CD14-positive monocyte (primary cell): ENCODE measurements around the gene HSPA12B. TPM values are rescaled to one million over a fixed set of nuclear protein-coding genes. Genes with fewer than 3 reads are reported as not detected.

ENCODE experiments used
- DNase-seq, 3 donors: peaks; one replicate each; pipeline ENCODE4 v3.0.0-alpha.2; 2011 to 2022
- H2AFZ ChIP-seq: 2 replicates; pipeline ENCODE4 v1.6.0; 2012; ENCODE audit warnings: mild to moderate bottlenecking, low read depth, low read length, inconsistent platforms; ENCODE audit not compliant: insufficient read depth, poor library complexity, severe bottlenecking
- H3K27ac ChIP-seq, 2 donors: 1 replicate in 1 of 2; 2 replicates in 1 of 2; pipeline ENCODE4 v1.5.1; 2012 to 2013; ENCODE audit warnings: low read length in 2 of 2, control low read depth in 1 of 2, inconsistent platforms in 1 of 2, low read depth in 1 of 2, mild to moderate bottlenecking in 1 of 2
- H3K27me3 ChIP-seq, 2 donors: one replicate each; pipeline versions ENCODE4 v1.6.0 to v1.6.1; 2011 to 2013; ENCODE audit warnings: low read length in 2 of 2; ENCODE audit not compliant: control insufficient read depth in 2 of 2, insufficient read depth in 2 of 2
- H3K36me3 ChIP-seq, 2 donors: replicated peaks in 1 of 2; 1 replicate in 1 of 2; 2 replicates in 1 of 2; pipeline versions ENCODE4 v1.5.1 to v1.6.1; 2012 to 2013; ENCODE audit warnings: low read length in 2 of 2, control low read depth in 1 of 2, inconsistent platforms in 1 of 2, mild to moderate bottlenecking in 1 of 2; ENCODE audit not compliant: insufficient read depth in 2 of 2, control insufficient read depth in 1 of 2
- H3K4me1 ChIP-seq, 2 donors: 1 replicate in 1 of 2; 2 replicates in 1 of 2; pipeline versions ENCODE4 v1.5.1 to v1.6.1; 2012 to 2013; ENCODE audit warnings: low read length in 2 of 2, control low read depth in 1 of 2, inconsistent platforms in 1 of 2, mild to moderate bottlenecking in 1 of 2, moderate library complexity in 1 of 2; ENCODE audit not compliant: insufficient read depth in 2 of 2, control insufficient read depth in 1 of 2
- H3K4me2 ChIP-seq: replicated peaks from 2 replicates; pipeline ENCODE3; 2012; ENCODE audit warnings: low read length, moderate library complexity, mild to moderate bottlenecking; ENCODE audit not compliant: poor library complexity, severe bottlenecking; ENCODE audit errors: extremely low read depth
- H3K4me3 ChIP-seq, 3 experiments: fragments of 200-600 bp in 1 of 3; sonication (generic) in 1 of 3; replicated peaks in 1 of 3; 1 replicate in 2 of 3; 2 replicates in 1 of 3; pipeline ENCODE4 v1.5.1; 2011 to 2013; ENCODE audit warnings: low read length in 3 of 3, mild to moderate bottlenecking in 3 of 3, control low read depth in 2 of 3, low read depth in 2 of 3, inconsistent platforms in 1 of 3, moderate library complexity in 1 of 3
- H3K79me2 ChIP-seq: 2 replicates; pipeline ENCODE4 v1.6.0; 2012; ENCODE audit warnings: mild to moderate bottlenecking, control low read depth, inconsistent platforms, low read length, moderate library complexity; ENCODE audit not compliant: insufficient read depth
- H3K9ac ChIP-seq: 2 replicates; pipeline ENCODE4 v1.6.0; 2017; ENCODE audit warnings: low read length, mild to moderate bottlenecking; ENCODE audit not compliant: insufficient read depth, poor library complexity, severe bottlenecking
- H3K9me3 ChIP-seq, 2 donors: replicated peaks in 1 of 2; 1 replicate in 1 of 2; 2 replicates in 1 of 2; pipeline versions ENCODE4 v1.5.1 to v1.6.1; 2012 to 2013; ENCODE audit warnings: low read length in 2 of 2, control low read depth in 1 of 2; ENCODE audit not compliant: control insufficient read depth in 1 of 2, insufficient read depth in 1 of 2
- H4K20me1 ChIP-seq: 2 replicates; pipeline ENCODE4 v1.6.0; 2012; ENCODE audit warnings: mild to moderate bottlenecking, low read length, control low read depth, moderate library complexity; ENCODE audit not compliant: insufficient read depth
- H3K27ac Mint-ChIP-seq, 7 donors: one replicate each; pipeline ENCODE4 v1.8.0; 2020; ENCODE audit warnings: mild to moderate bottlenecking in 7 of 7, mixed read lengths in 7 of 7, moderate library complexity in 6 of 7, inconsistent platforms in 2 of 7
- H3K27me3 Mint-ChIP-seq, 3 donors: one replicate each; pipeline ENCODE4 v1.8.0; 2021 to 2022; ENCODE audit warnings: low read depth in 3 of 3, mild to moderate bottlenecking in 3 of 3, mixed read lengths in 3 of 3, moderate library complexity in 3 of 3, inconsistent platforms in 1 of 3
- H3K36me3 Mint-ChIP-seq, 2 donors: one replicate each; pipeline ENCODE4 v1.8.0; 2020; ENCODE audit warnings: mixed read lengths in 2 of 2, inconsistent platforms in 1 of 2, mild to moderate bottlenecking in 1 of 2
- H3K4me1 Mint-ChIP-seq: one replicate; pipeline ENCODE4 v1.8.0; 2020; ENCODE audit warnings: mild to moderate bottlenecking, mixed read lengths
- H3K4me3 Mint-ChIP-seq, 2 donors: one replicate each; pipeline ENCODE4 v1.8.0; 2020; ENCODE audit warnings: mild to moderate bottlenecking in 2 of 2, mixed read lengths in 2 of 2, moderate library complexity in 1 of 2
- H3K9me3 Mint-ChIP-seq, 7 donors: one replicate each; pipeline ENCODE4 v1.8.0; 2020 to 2022; ENCODE audit warnings: mixed read lengths in 7 of 7, mild to moderate bottlenecking in 6 of 7, moderate library complexity in 6 of 7, inconsistent platforms in 2 of 7
- CTCF ChIP-seq: fragments of 200-600 bp; IDR thresholded peaks from one replicate; pipeline ENCODE4 v1.8.0; 2022; ENCODE audit warnings: antibody characterized with exemption, mild to moderate bottlenecking
- WGBS: methylation state at CpG from one replicate; pipeline ENCODE4 v1.1.5; 2013; ENCODE audit warnings: missing lambda C conversion rate; ENCODE audit not compliant: insufficient coverage; 5-methylcytosine and 5-hydroxymethylcytosine counted together
- intact Hi-C, 2 donors: fragments of 100-400 bp; cut with micrococcal nuclease; formaldehyde crosslinking; loops; one replicate each; pipeline versions ENCODE4 v1.15.0 to v1.15.1; 2023
- polyA plus RNA-seq, 3 donors: library from polyadenylated mRNA; depleted of rRNA in 1 of 3; unstranded in 2 of 3; stranded (reverse) in 1 of 3; fragments of 300-500 nt in 2 of 3; fragments of >200 nt in 1 of 3; fragmentation: Illumina TruSeq in 2 of 3; gene quantifications; 1 replicate in 2 of 3; 2 replicates in 1 of 3; pipeline ENCODE4 v1.2.3, GENCODE V29; 2012 to 2021

HSPA12B gene
- polyA plus RNA-seq, 3 donors: not detected

- Mint-ChIP-seq H3K27me3 (peaks cover 0 to 5% (median 0%) of the 10 kb centered on the region in 3 donors), H3K4me3 (peak within 1 kb of the TSS; percentile 81 to 89), H3K4me1 (peaks cover 36% of the 10 kb centered on the region), H3K27ac (peak within 1 kb of the TSS; percentile 84 to 97 (median 94)), H3K36me3 (peaks cover 10 to 15% of the 10 kb centered on the region in 2 donors), H3K9me3 (no peaks in the 10 kb centered on the region)
- peaks cover 5% of the 10 kb centered on the region for H4K20me1 ChIP-seq
- H2AFZ ChIP-seq: peak within 1 kb of the TSS; percentile 93
- H3K4me1 ChIP-seq: peaks cover 24 to 41% of the 10 kb centered on the region in 2 donors
- peak; percentile 72 to 77 (median 74) for DNase-seq
- TF ChIP-seq CTCF: peak; percentile 11
- under 1% methylated on average over 41 of the region's 69 CpGs for WGBS
- H3K27ac ChIP-seq: peak within 1 kb of the TSS; percentile 69 to 95
- intact Hi-C loops: no loop called here
- peak within 1 kb of the TSS; percentile 90 for H3K4me2 ChIP-seq
- peak within 1 kb of the TSS; percentile 48 to 85 (median 76) for H3K4me3 ChIP-seq
- H3K36me3 ChIP-seq: peaks cover 4 to 24% of the 10 kb centered on the region in 2 donors
- H3K79me2 ChIP-seq: peaks cover 34% of the 10 kb centered on the region
- H3K27me3 ChIP-seq: no peaks in the 10 kb centered on the region
- peak within 1 kb of the TSS; percentile 76 for H3K9ac ChIP-seq
- H3K9me3 ChIP-seq: no peaks in the 10 kb centered on the region
These were observed 63.3 kb downstream of the HSPA12B start, which contains the start of gene CDC25B for GRCh38 chr20:3795511-3796468. Gene CDC25B (plus strand): TSS chr20:3796310. CDS start chr20:3796532, 222 bp downstream.

- H3K27me3 Mint-ChIP-seq: peaks cover 0 to 5% (median 0%) of the 10 kb centered on the region in 3 donors
- peaks cover 36% of the 10 kb centered on the region for H3K4me1 Mint-ChIP-seq
- H3K9me3 ChIP-seq: no peaks in the 10 kb centered on the region
- H3K36me3 ChIP-seq: peaks cover 10 to 33% of the 10 kb centered on the region in 2 donors
- peaks cover 41% of the 10 kb centered on the region for H3K79me2 ChIP-seq
- H3K4me3 Mint-ChIP-seq: peak overlapping the region; percentile 65 to 70
- DNase-seq: no peak
- 12% methylated on average over 18 of the region's 33 CpGs for whole genome bisulfite sequencing
- TF ChIP-seq CTCF: no peak
- no peaks in the 10 kb centered on the region for H3K27me3 ChIP-seq
- peak overlapping the region in 4 of 7 donors; percentile 22 to 68 (median 49) for H3K27ac Mint-ChIP-seq
- peaks cover 15 to 23% of the 10 kb centered on the region in 2 donors for H3K36me3 Mint-ChIP-seq
- H4K20me1 ChIP-seq: peaks cover 5% of the 10 kb centered on the region
- intact Hi-C loops: no loop called here
- no peak overlapping the region for H3K27ac ChIP-seq
- H3K9ac ChIP-seq: peak overlapping the region; percentile 1
- H3K4me1 ChIP-seq: peaks cover 24 to 42% of the 10 kb centered on the region in 2 donors
- peak overlapping the region in 2 of 3 experiments; percentile 24 to 85 for H3K4me3 ChIP-seq
- H3K9me3 Mint-ChIP-seq: no peaks in the 10 kb centered on the region
- H2AFZ ChIP-seq: no peak overlapping the region
- peak overlapping the region; percentile 90 for H3K4me2 ChIP-seq
These were observed 64.2 kb downstream of the HSPA12B start for GRCh38 chr20:3796477-3797225.
